Activated T-cell treated with anti-CD3 and anti-CD28 coated beads, Interleukin-2, amount 50 U/mL, for 72 hours (primary cell): Measurements from ENCODE around the gene NAT8. TPM values are rescaled to one million over a fixed set of nuclear protein-coding genes. Genes with fewer than 3 reads are reported as not detected.
"Not testable (repeated sequence)": the region's sequence is repeated elsewhere in the genome, so short reads cannot be mapped to it uniquely, and the experiment has no call there.

Experiments used
- ATAC-seq, 2 donors: fragments of 150-1000 bp; cut with Tn5 transposase; replicated peaks in 1 of 2; 2 replicates each; pipeline ENCODE4 v1.10.0; 2021; ENCODE audit warnings: moderate library complexity in 2 of 2, mild to moderate bottlenecking in 1 of 2
- DNase-seq, 2 donors: peaks; one replicate each; pipeline ENCODE4 v3.0.0; 2021 to 2022; ENCODE audit warnings: mixed read lengths in 1 of 2
- H3K27ac Mint-ChIP-seq: one replicate; pipeline ENCODE4 v1.8.0; 2022; ENCODE audit warnings: mild to moderate bottlenecking, moderate library complexity, mixed read lengths
- H3K27me3 Mint-ChIP-seq: one replicate; pipeline ENCODE4 v1.8.0; 2022; ENCODE audit warnings: low read depth, mixed read lengths
- H3K36me3 Mint-ChIP-seq, 2 donors: one replicate each; pipeline ENCODE4 v1.8.0; 2022; ENCODE audit warnings: mixed read lengths in 2 of 2, mild to moderate bottlenecking in 1 of 2; ENCODE audit not compliant: insufficient read depth in 2 of 2
- H3K4me1 Mint-ChIP-seq: one replicate; pipeline ENCODE4 v1.8.0; 2022; ENCODE audit warnings: low read depth, mixed read lengths
- H3K4me3 Mint-ChIP-seq, 2 donors: one replicate each; pipeline ENCODE4 v1.8.0; 2022; ENCODE audit warnings: mild to moderate bottlenecking in 2 of 2, mixed read lengths in 2 of 2, moderate library complexity in 2 of 2
- H3K9me3 Mint-ChIP-seq, 2 donors: one replicate each; pipeline ENCODE4 v1.8.0; 2022; ENCODE audit warnings: mixed read lengths in 2 of 2
- total RNA-seq, 2 donors: library from RNA; stranded (reverse); gene quantifications; one replicate each; pipeline ENCODE4 v1.2.3, GENCODE V29; 2022

NAT8 gene
- total RNA-seq, 2 donors from 2014 or later: not detected

- H3K4me3 Mint-ChIP-seq, H3K4me1 Mint-ChIP-seq, H3K9me3 Mint-ChIP-seq, DNase-seq, H3K36me3 Mint-ChIP-seq, H3K27ac Mint-ChIP-seq, ATAC-seq, H3K27me3 Mint-ChIP-seq: not testable (repeated sequence)
These were observed 18.2 kb downstream of the NAT8 start for GRCh38 chr2:73624036-73624435.

- not testable (repeated sequence) for ATAC-seq, DNase-seq, H3K4me1 Mint-ChIP-seq, H3K27ac Mint-ChIP-seq, H3K36me3 Mint-ChIP-seq, H3K27me3 Mint-ChIP-seq, H3K9me3 Mint-ChIP-seq, H3K4me3 Mint-ChIP-seq
These were observed 22.3 kb downstream of the NAT8 start for GRCh38 chr2:73619925-73620324.

GRCh38 chr2:73614997-73615396 lies 27.2 kb downstream of the NAT8 start:
- H3K27ac Mint-ChIP-seq: no peak overlapping the region
- no peak for DNase-seq
- H3K9me3 Mint-ChIP-seq: no peaks in the 10 kb centered on the region
- ATAC-seq: no peak
- H3K27me3 Mint-ChIP-seq: no peaks in the 10 kb centered on the region
- H3K36me3 Mint-ChIP-seq: no peaks in the 10 kb centered on the region
- no peak overlapping the region for H3K4me3 Mint-ChIP-seq
- peaks cover 16% of the 10 kb centered on the region for H3K4me1 Mint-ChIP-seq

- H3K27me3 Mint-ChIP-seq: no peaks in the 10 kb centered on the region
- DNase-seq (peak in 1 of 2 donors; percentile 19), ATAC-seq (peak; percentile 53 to 77)
- H3K27ac Mint-ChIP-seq: no peak overlapping the region
- peaks cover 18% of the 10 kb centered on the region for H3K4me1 Mint-ChIP-seq
- no peaks in the 10 kb centered on the region for H3K9me3 Mint-ChIP-seq
- no peaks in the 10 kb centered on the region for H3K36me3 Mint-ChIP-seq
- H3K4me3 Mint-ChIP-seq: no peak overlapping the region
These were observed 28.1 kb downstream of the NAT8 start for GRCh38 chr2:73614105-73614504.

- Mint-ChIP-seq H3K4me3 (no peak overlapping the region), H3K27ac (no peak overlapping the region), H3K4me1 (peaks cover 18% of the 10 kb centered on the region), H3K9me3 (no peaks in the 10 kb centered on the region), H3K36me3 (no peaks in the 10 kb centered on the region), H3K27me3 (no peaks in the 10 kb centered on the region)
- ATAC-seq (peak in 1 of 2 donors; percentile 54), DNase-seq (no peak)
These were observed 30.4 kb downstream of the NAT8 start for GRCh38 chr2:73611867-73612266.

- no peak for ATAC-seq
These were observed 31.0 kb downstream of the NAT8 start for GRCh38 chr2:73611193-73611592.

GRCh38 chr2:73610111-73610510 lies 32.1 kb downstream of the NAT8 start:
- H3K27me3 Mint-ChIP-seq: no peaks in the 10 kb centered on the region
- peak in 1 of 2 donors; percentile 24 for ATAC-seq

More at GRCh38 chr2:73611193-73611592, 31.0 kb downstream of the NAT8 start:
- no peaks in the 10 kb centered on the region for H3K36me3 Mint-ChIP-seq
- DNase-seq: no peak
- peaks cover 18% of the 10 kb centered on the region for H3K4me1 Mint-ChIP-seq
- no peaks in the 10 kb centered on the region for H3K9me3 Mint-ChIP-seq
- H3K27me3 Mint-ChIP-seq: no peaks in the 10 kb centered on the region
- no peak overlapping the region for H3K27ac Mint-ChIP-seq
- H3K4me3 Mint-ChIP-seq: no peak overlapping the region

GRCh38 chr2:73604589-73604988 lies 37.6 kb downstream of the NAT8 start:
- H3K27me3 Mint-ChIP-seq, H3K36me3 Mint-ChIP-seq, ATAC-seq, H3K9me3 Mint-ChIP-seq, DNase-seq, H3K4me3 Mint-ChIP-seq, H3K27ac Mint-ChIP-seq: not testable (repeated sequence)
- H3K4me1 Mint-ChIP-seq: peaks cover 15% of the 10 kb centered on the region

More at GRCh38 chr2:73610111-73610510, 32.1 kb downstream of the NAT8 start:
- Mint-ChIP-seq H3K4me3 (no peak overlapping the region), H3K9me3 (no peaks in the 10 kb centered on the region), H3K27ac (no peak overlapping the region), H3K4me1 (peaks cover 18% of the 10 kb centered on the region), H3K36me3 (no peaks in the 10 kb centered on the region)
- no peak for DNase-seq

GRCh38 chr2:73603099-73603588 lies 39.1 kb downstream of the NAT8 start:
- DNase-seq: peak; percentile 35 to 52
- H3K36me3 Mint-ChIP-seq, H3K27me3 Mint-ChIP-seq, H3K9me3 Mint-ChIP-seq: not testable (repeated sequence)
- H3K27ac Mint-ChIP-seq: peak overlapping the region; percentile 22
- H3K4me3 Mint-ChIP-seq: peak overlapping the region in 1 of 2 donors; percentile 10
- H3K4me1 Mint-ChIP-seq: peaks cover 15% of the 10 kb centered on the region
- ATAC-seq: peak; percentile 95 to 96

GRCh38 chr2:73601780-73602179 lies 40.4 kb downstream of the NAT8 start:
- no peak for DNase-seq
- Mint-ChIP-seq H3K4me3 (no peak overlapping the region), H3K4me1 (peaks cover 15% of the 10 kb centered on the region)

GRCh38 chr2:73594251-73594650 lies 48.0 kb downstream of the NAT8 start:
- no peak for ATAC-seq

More at GRCh38 chr2:73601780-73602179, 40.4 kb downstream of the NAT8 start:
- Mint-ChIP-seq H3K27me3 (no peaks in the 10 kb centered on the region), H3K36me3 (peaks cover 0 to 6% of the 10 kb centered on the region in 2 donors), H3K9me3 (no peaks in the 10 kb centered on the region), H3K27ac (no peak overlapping the region)
- ATAC-seq: no peak

GRCh38 chr2:73593680-73594079 lies 48.5 kb downstream of the NAT8 start:
- Mint-ChIP-seq H3K4me1 (no peaks in the 10 kb centered on the region), H3K27ac (no peak overlapping the region)
- DNase-seq: no peak

More at GRCh38 chr2:73594251-73594650, 48.0 kb downstream of the NAT8 start:
- Mint-ChIP-seq H3K27me3 (no peaks in the 10 kb centered on the region), H3K9me3 (peaks cover 0 to 2% of the 10 kb centered on the region in 2 donors), H3K4me3 (no peak overlapping the region), H3K36me3 (peaks cover 0 to 5% of the 10 kb centered on the region in 2 donors), H3K27ac (no peak overlapping the region), H3K4me1 (no peaks in the 10 kb centered on the region)
- DNase-seq: no peak

More at GRCh38 chr2:73593680-73594079, 48.5 kb downstream of the NAT8 start:
- H3K9me3 Mint-ChIP-seq: peaks cover 0 to 2% of the 10 kb centered on the region in 2 donors
- H3K36me3 Mint-ChIP-seq: peaks cover 0 to 5% of the 10 kb centered on the region in 2 donors
- H3K27me3 Mint-ChIP-seq: no peaks in the 10 kb centered on the region
- no peak overlapping the region for H3K4me3 Mint-ChIP-seq
- no peak for ATAC-seq
